Activated T-helper 1 cell treated with anti-CD3 and anti-CD28 coated beads, Interleukin-2, amount 50 U/mL, for 16 hours (primary cell): ENCODE measurements around the gene SPTB.
A peak's percentile ranks its signal among the peaks of the same experiment; 100 is the strongest.

Experiments
- DNase-seq, 2 donors: peaks; one replicate each; pipeline ENCODE4 v3.0.0-alpha.2; 2020; ENCODE audit warnings: low read depth in 1 of 2, low spot score in 1 of 2

The SPTB gene

GRCh38 chr14:64732536-64733120, 147.1 kb downstream of the SPTB start:
- no peak for DNase-seq

GRCh38 chr14:64732066-64732465, 147.6 kb downstream of the SPTB start:
- no peak for DNase-seq

- no peak for DNase-seq
Measured at GRCh38 chr14:64731141-64731581, 148.5 kb downstream of the SPTB start.

- DNase-seq = no peak
Measured at GRCh38 chr14:64730681-64731080, 149.0 kb downstream of the SPTB start.

- no peak for DNase-seq
Measured at GRCh38 chr14:64730061-64730440, 149.7 kb downstream of the SPTB start.

GRCh38 chr14:64729386-64730060, 150.2 kb downstream of the SPTB start:
- no peak for DNase-seq

GRCh38 chr14:64728856-64729255, 150.9 kb downstream of the SPTB start:
- DNase-seq = no peak

- DNase-seq = no peak
Measured at GRCh38 chr14:64728106-64728505, 151.6 kb downstream of the SPTB start.

GRCh38 chr14:64727551-64728071, 152.1 kb downstream of the SPTB start:
- no peak for DNase-seq

- DNase-seq = peak in 1 of 2 donors; percentile 46
Measured at GRCh38 chr14:64726585-64726890, 153.2 kb downstream of the SPTB start.

GRCh38 chr14:64725879-64726584, 153.7 kb downstream of the SPTB start:
- DNase-seq = no peak

GRCh38 chr14:64725261-64725815, 154.4 kb downstream of the SPTB start:
- no peak for DNase-seq

- DNase-seq = no peak
Measured at GRCh38 chr14:64724578-64724930, 155.2 kb downstream of the SPTB start.

GRCh38 chr14:64723691-64724577, 155.8 kb downstream of the SPTB start:
- no peak for DNase-seq

- DNase-seq = no peak
Measured at GRCh38 chr14:64722842-64723447, 156.8 kb downstream of the SPTB start.

- no peak for DNase-seq
Measured at GRCh38 chr14:64721899-64722298, 157.8 kb downstream of the SPTB start.

GRCh38 chr14:64721391-64721791, 158.3 kb downstream of the SPTB start:
- DNase-seq = no peak

- DNase-seq = no peak
Measured at GRCh38 chr14:64720131-64720576, 159.6 kb downstream of the SPTB start.

GRCh38 chr14:64719601-64720000, 160.1 kb downstream of the SPTB start:
- no peak for DNase-seq

- DNase-seq = no peak
Measured at GRCh38 chr14:64718762-64719161, 160.9 kb downstream of the SPTB start.

GRCh38 chr14:64717870-64718269, 161.8 kb downstream of the SPTB start:
- DNase-seq = no peak
